ENCODE results near the gene DUXB.

The DUXB gene

GRCh38 chr16:75701361-75701760 lies at the start of gene DUXB:
Gene DUXB (minus strand): TSS chr16:75701461. CDS start chr16:75701418, 43 bp downstream.
- no peak for TF ChIP-seq CTCF (IDR thresholded peaks at IDR 0.05; ENCODE audit: low read depth, low read length)
- no peak within 1 kb of the TSS for H3K4me3 ChIP-seq (ENCODE audit: low read depth, low read length)

- no peak overlapping the region for H3K4me3 ChIP-seq (ENCODE audit: low read depth, low read length)
Measured at GRCh38 chr16:75750528-75750927, 49.3 kb upstream of the DUXB start.

GRCh38 chr16:75746359-75746758 lies 45.1 kb upstream of the DUXB start:
- no peak overlapping the region for H3K4me3 ChIP-seq (ENCODE audit: low read depth, low read length)
- no peak for TF ChIP-seq CTCF (IDR thresholded peaks at IDR 0.05; ENCODE audit: low read depth, low read length)

More at GRCh38 chr16:75750528-75750927, 49.3 kb upstream of the DUXB start:
- no peak for TF ChIP-seq CTCF (IDR thresholded peaks at IDR 0.05; ENCODE audit: low read depth, low read length)

GRCh38 chr16:75745823-75746222 lies 44.6 kb upstream of the DUXB start:
- H3K4me3 ChIP-seq (ENCODE audit: low read depth, low read length), result no peak overlapping the region
- TF ChIP-seq CTCF (IDR thresholded peaks at IDR 0.05; ENCODE audit: low read depth, low read length), result no peak

- TF ChIP-seq CTCF (IDR thresholded peaks at IDR 0.05; ENCODE audit: low read depth, low read length), result no peak
- no peak overlapping the region for H3K4me3 ChIP-seq (ENCODE audit: low read depth, low read length)
Measured at GRCh38 chr16:75745242-75745641, 44.0 kb upstream of the DUXB start.

- no peak overlapping the region for H3K4me3 ChIP-seq (ENCODE audit: low read depth, low read length)
- no peak for TF ChIP-seq CTCF (IDR thresholded peaks at IDR 0.05; ENCODE audit: low read depth, low read length)
Measured at GRCh38 chr16:75742424-75743047, 41.3 kb upstream of the DUXB start.

- 0 out of 2 replicates have a peak overlapping the region, but pooled peaks have one; percentile 16 for H3K4me3 ChIP-seq (ENCODE audit: low read depth, low read length)
- no peak for TF ChIP-seq CTCF (IDR thresholded peaks at IDR 0.05; ENCODE audit: low read depth, low read length)
Measured at GRCh38 chr16:75733305-75734211, 32.3 kb upstream of the DUXB start.
